ENCODE data around the gene CAMK2D.
"Not testable (repeated sequence)": the region's sequence is repeated elsewhere in the genome, so short reads cannot be mapped to it uniquely, and the experiment has no call there.

Gene CAMK2D

GRCh38 chr4:113761620-113762185, at the start of gene CAMK2D:
Gene CAMK2D (minus strand): TSS chr4:113761738. CDS start chr4:113761068, 670 bp downstream.
- DNase-seq, result peak; percentile 34

DNA sequence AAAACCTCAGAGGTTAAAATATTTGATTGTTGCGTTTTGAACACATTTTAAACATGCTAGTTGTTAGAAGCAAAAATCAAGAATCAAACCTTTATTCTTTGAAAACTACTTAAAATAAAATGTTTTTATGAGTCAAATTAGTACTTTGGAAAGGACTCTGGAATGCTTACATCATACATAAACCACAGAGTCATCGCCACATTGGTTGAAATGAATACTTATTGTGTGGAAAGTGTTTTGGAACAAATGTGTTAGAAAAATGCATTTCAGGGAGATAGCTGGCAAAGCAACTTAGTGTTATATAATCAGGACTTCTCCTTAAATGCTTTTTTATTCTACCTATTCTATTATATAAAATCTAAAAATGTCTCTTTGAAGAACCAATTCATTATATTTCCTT, 49.4 kb upstream of the CAMK2D start:
- no peak for DNase-seq

GRCh38 chr4:113809311-113809710, 47.8 kb upstream of the CAMK2D start:
- DNase-seq, result no peak

DNA sequence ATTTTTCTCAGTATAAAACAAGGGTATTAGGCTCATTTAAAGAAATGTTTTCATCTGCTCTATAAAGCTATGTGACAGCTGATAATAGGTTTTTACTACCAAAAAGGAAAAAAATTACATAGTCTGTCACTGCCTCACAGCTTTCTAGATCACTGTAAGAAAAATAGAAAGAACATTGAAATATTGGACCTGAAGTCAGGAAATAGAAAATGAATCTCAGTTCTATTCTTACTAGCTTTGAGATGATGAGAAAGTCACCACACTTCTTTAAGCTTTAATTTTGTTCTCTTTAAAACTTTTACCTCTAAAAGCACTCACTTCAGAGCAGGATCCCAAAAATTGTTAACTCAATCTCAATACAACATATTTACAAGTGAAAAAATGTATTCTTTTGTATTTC, 45.3 kb upstream of the CAMK2D start:
- no peak for DNase-seq

GRCh38 chr4:113801882-113802281, 40.3 kb upstream of the CAMK2D start:
- DNase-seq, result no peak

DNA sequence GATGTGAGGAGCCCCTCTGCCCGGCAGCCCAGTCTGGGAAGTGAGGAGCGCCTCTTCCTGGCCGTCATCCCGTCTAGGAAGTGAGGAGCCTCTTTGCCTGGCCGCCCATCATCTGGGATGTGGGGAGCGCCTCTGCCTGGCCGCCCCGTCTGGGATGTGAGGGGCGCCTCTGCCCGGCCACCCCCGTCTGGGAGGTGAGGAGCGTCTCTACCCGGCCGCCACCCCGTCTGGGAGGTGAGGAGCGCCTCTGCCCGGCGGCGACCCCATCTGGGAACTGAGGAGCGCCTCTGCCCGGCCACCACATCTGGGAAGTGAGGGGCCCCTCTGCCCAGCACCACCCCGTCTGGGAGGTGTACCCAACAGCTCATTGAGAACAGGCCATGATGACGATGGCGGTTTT, 34.8 kb upstream of the CAMK2D start:
- not testable (repeated sequence) for DNase-seq

DNA sequence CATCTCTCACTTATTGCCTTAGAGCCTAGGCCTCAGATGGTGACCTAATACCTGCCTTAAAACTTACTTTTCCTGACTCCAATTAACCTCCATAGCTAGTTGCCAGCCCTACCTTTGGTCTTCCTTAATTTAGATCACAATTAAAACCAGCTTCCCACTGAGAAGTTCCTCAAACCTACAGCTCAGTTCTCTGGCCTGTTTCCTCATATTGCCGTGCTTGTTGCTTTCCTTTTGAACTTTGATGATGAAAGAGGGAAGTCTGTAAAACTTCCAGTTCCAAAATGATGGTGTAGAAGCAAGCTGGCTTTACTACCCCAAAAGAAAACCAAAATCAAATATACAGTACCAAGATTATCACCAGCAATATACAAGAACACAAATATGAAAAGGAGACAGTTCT, 28.9 kb upstream of the CAMK2D start:
- no peak for DNase-seq

DNA sequence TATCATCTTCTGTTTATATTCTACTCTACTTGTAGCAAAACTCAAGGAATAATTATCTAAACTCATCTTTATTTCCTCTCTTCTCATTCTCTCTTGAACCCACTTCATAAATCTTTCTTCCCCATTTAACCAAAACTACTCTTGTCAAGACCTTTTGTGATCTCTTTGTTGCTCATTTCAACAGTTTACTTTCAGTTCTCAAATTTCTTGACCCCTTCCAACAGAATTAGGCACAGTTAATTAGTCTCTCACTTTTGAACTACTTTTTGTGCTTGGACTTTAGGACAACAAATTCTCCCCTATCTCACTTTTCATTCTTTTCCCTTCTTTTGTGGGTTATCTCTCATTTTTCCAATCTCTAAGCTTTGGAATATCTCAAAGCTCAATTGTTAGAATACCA, 27.4 kb upstream of the CAMK2D start:
- no peak for DNase-seq

DNA sequence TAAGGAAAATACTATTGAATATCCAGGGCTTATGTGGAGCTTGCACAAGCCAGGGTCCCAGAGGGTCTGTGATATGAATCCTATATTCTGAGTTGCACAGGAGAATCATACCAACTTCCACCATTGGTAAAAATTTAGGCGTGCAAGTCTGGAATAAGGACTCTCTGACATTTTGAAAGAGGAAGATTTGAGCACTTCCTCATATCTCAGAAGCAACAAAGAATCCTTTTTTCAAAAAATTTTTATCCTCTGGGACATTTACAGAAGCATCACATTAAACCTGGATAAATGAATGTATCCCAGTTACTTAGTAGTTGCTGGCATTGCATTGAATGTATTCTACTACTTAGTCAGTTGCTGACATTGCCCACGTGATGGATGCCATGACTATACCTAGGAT, 24.2 kb upstream of the CAMK2D start:
- DNase-seq, result no peak

DNA sequence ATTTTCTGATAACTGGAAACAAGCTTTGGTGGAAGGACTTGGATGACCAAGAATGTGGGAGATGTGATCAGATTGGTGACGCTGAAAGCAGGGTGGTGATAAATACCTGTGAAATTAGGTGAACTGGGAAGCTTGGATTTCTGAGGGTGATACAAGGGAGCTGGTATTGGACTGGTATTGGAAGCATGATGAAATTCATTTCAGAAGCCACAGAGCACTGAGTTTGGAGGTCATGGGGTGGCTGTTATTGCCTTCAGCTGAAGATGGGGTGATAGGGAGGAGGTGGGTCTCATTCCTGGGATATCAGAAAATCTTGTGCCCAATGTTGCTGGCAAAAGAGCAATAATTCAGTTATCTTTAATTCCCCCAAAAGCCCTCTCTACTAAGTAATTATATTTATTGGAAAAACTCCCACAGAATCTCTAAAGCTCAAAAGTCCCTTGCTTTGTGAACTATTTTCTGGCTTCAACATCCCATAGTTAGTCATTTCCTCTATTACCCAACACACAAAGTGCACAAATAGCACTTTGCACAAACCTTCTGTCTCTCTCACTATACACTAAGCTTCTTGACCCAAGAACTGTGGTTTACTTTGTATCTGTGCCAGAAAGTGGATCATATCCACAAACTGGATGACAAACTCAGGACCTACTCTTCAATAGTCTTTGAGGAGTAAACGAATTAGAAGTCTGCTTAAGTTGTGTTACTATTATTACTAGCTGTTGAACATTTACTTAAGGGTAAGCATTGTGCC, 23.1 kb upstream of the CAMK2D start:
- DNase-seq, result no peak

GRCh38 chr4:113783701-113784100, 22.2 kb upstream of the CAMK2D start:
- DNase-seq, result no peak

DNA sequence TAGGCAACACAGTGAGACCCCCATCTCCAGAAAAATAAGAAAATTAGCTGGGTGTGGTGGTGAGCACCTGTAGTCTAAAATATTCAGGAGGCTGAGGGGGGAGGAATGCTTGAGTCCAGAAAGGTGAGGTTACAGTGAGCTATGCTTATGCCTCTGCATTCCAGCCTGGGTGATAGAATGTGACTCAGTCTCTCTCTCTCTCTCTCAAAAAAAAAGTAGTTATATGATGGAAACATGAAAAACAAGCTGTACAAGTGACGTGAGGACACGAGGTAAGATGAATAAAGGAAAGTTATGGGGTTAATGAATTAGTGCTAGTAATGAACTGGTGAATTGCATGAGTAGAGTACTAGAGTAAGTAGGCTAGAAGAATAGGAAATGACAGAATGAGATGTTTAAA, 21.8 kb upstream of the CAMK2D start:
- DNase-seq, result no peak

DNA sequence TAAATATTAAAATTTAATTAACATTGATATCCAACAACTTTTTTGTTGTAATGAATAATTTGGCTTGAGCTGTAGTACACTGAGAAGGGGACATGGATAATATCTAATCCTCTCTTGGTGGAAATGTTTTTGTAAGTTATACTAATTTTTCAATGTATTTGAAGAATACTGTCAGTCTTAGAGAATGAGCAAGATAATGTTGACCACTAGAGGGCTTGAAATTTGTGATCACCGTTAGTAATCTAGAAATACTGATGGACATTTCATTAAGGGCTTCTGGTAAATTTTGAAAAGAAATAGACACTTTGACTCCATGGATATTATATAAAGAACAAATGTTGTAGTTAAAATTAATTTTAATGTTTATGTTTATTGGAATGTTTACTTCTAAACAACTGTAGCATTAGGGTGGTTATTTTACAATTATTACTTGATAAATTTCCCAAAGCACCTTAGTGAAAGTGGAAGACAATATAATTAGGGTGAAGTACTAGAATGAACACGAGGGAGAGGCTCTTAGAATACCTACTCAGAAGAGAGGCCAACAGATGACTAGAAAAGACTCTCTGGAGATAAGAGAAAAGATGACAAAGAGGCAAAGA, 20.0 kb upstream of the CAMK2D start:
- no peak for DNase-seq

- no peak for DNase-seq
Measured at GRCh38 chr4:113776679-113777078, 15.1 kb upstream of the CAMK2D start.

GRCh38 chr4:113776016-113776415, 14.5 kb upstream of the CAMK2D start:
- no peak for DNase-seq

DNA sequence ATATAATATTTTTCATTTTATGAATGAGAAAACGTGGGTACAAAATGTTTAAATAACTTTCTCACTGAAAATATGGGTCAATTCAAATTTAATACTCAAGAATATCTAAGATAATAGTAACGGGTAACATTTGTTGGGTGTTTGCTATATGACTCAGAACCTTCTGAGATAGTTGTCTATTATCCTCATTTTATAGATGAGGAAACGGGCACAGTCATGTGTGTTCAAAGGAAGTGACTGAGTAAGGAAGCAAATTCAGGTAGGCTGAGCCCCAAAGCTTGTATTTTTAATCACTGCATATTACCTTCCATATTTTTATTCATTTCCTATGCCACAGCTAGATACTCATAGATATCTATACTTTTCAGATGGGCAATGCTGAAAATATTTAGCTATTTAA, 12.2 kb upstream of the CAMK2D start:
- DNase-seq, result no peak

DNA sequence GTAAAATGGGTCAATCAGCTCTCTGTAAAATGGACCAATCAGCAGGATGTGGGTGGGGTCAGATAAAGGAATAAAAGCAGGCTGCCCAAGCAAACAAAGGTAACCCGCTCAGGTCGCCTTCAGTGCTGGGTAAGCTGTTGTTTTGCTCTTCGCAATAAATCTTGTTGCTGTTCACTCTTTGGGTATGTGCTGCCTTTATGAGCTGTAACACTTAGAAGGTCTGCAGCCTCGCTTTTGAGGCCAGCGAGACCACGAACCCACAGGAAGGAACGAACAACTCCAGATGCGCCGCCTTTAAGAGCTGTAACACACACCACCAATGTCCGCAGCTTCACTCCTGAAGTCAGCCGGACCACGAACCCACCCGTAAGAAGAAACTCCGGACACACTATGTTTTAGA, 11.5 kb upstream of the CAMK2D start:
- DNase-seq, result no peak

- DNase-seq, result no peak
Measured at GRCh38 chr4:113772319-113772718, 10.8 kb upstream of the CAMK2D start.

DNA sequence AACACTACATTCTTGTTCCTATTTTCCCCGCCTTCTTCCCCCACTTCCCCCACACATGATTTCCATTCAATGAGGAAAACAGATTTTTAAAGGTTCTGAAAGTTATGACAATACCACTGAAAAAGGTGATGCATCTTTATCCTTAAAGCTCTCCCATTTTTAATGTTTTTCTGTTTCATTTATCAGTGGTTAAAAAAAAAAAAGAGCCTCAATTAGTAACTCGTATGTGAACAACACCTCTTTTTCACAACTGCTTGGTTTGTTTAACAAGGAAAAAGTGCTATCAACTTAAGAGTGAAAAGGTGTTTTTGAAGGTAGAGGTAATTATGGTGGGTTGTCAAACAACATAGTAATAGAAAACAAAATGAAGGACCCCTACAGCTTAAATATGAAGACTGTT, 8.2 kb upstream of the CAMK2D start:
- DNase-seq, result no peak

DNA sequence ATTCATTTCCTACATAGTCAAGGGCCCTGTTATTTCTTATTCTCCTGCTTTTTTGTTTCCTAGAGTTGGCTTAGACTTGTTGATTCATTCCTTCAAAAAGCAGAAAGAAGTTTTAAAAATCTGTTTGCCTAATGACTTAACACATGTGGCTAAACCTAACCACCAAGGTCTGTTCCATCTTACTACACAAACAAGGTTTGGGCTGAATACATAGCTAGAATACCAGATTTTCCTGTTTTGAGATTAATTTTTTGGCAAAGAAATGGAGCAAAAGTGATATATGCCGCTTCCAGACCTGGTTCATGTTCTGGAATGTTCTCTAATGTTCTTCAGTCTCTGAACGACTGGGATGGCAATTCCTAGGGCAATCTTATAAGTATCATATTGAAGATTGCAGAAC, 7.4 kb upstream of the CAMK2D start:
- no peak for DNase-seq

DNA sequence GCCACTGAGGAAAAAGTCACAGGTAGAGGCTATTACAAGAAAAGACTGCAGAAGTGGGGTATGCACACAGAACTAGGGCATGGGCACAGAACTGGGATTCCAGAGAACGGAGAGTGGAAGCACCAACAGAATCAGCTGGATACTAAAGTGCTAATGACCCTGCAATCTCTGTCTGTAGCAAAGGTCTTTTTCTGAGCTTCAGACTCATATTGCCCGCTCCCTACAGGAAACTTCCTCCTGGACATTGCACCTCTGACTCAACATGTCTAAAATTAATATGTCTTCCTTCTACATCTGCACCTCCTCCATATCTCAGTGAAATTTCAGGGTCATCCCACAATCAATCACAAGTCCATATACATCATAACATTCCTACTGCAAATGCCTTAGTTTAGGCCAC, 5.3 kb upstream of the CAMK2D start:
- DNase-seq, result no peak

GRCh38 chr4:113764720-113765264, 3.3 kb upstream of the CAMK2D start:
- DNase-seq, result no peak

- not testable (repeated sequence) for DNase-seq
Measured at GRCh38 chr4:113763923-113764322, 2.4 kb upstream of the CAMK2D start.

- DNase-seq, result no peak
Measured at GRCh38 chr4:113763029-113763285, 1.4 kb upstream of the CAMK2D start.
